Panc1 (cell line): ENCODE results near the gene DHX15. TPM values are rescaled to one million over a fixed set of nuclear protein-coding genes. Genes with fewer than 3 reads are reported as not detected.

Experiments
- ATAC-seq: fragments of 200-7000 bp; cut with Tn5 transposase; 2 replicates; pipeline ENCODE4 v1.9.1; 2020; ENCODE audit warnings: mild to moderate bottlenecking, moderate library complexity
- BruUV-seq: library from RNA; stranded (reverse); fragments of 400-500 nt; replicated peaks from 2 replicates; lab custom pipeline; 2021; lab: Mats Ljungman, UMichigan
- CTCF ChIA-PET: fragments of 300-600 bp; sonication (Branson Sonifier 250); formaldehyde crosslinking; loops from one replicate; lab custom pipeline; 2022; ENCODE audit warnings: antibody characterized with exemption; lab: Charles Lee
- POLR2A ChIA-PET: fragments of 300-600 bp; sonication (Branson Sonifier 250); formaldehyde crosslinking; loops from one replicate; lab custom pipeline; 2022; ENCODE audit warnings: antibody characterized with exemption; lab: Charles Lee
- DNase-seq: peaks from one replicate; pipeline ENCODE4 v3.0.0-alpha.2; 2010; ENCODE audit warnings: low read depth, low spot score
- H3K27ac ChIP-seq: 2 replicates; pipeline ENCODE4 v1.5.1; 2011; ENCODE audit warnings: mild to moderate bottlenecking, low read length, inconsistent platforms
- H3K27me3 ChIP-seq: fragments of 200-500 bp; sonication (Bioruptor generic); 2 replicates; pipeline ENCODE4 v1.6.0; 2014; ENCODE audit warnings: low read length, inconsistent platforms; ENCODE audit not compliant: control insufficient read depth, insufficient read depth
- H3K36me3 ChIP-seq: fragments of 200-500 bp; sonication (Bioruptor generic); 2 replicates; pipeline ENCODE4 v1.5.1; 2014; ENCODE audit warnings: inconsistent platforms, mild to moderate bottlenecking, low read length, moderate library complexity; ENCODE audit not compliant: control insufficient read depth, insufficient read depth
- H3K4me1 ChIP-seq: 2 replicates; pipeline ENCODE4 v1.5.1; 2011; ENCODE audit warnings: inconsistent platforms, mild to moderate bottlenecking, low read length, moderate library complexity; ENCODE audit not compliant: control insufficient read depth, insufficient read depth
- H3K4me3 ChIP-seq, 2 experiments: 2 replicates each; pipeline ENCODE4 v1.5.1; 2011 to 2012; ENCODE audit warnings: low read depth in 2 of 2, low read length in 2 of 2, mild to moderate bottlenecking in 2 of 2, inconsistent platforms in 1 of 2, moderate library complexity in 1 of 2
- H3K9me3 ChIP-seq: fragments of 200-500 bp; sonication (Bioruptor generic); 2 replicates; pipeline ENCODE4 v1.5.1; 2014; ENCODE audit warnings: low read depth, mild to moderate bottlenecking, inconsistent platforms, low read length, moderate library complexity; ENCODE audit not compliant: control insufficient read depth, insufficient read depth
- POLR2AphosphoS5 ChIP-seq: IDR thresholded peaks from 2 replicates; pipeline ENCODE4 v1.6.1; 2012; ENCODE audit warnings: mild to moderate bottlenecking, low read depth, low read length, moderate library complexity
- SIN3A ChIP-seq: IDR thresholded peaks from 2 replicates; pipeline ENCODE4 v1.6.1; 2012; ENCODE audit warnings: low read depth, mild to moderate bottlenecking, low read length, moderate library complexity, borderline replicate concordance; ENCODE audit not compliant: insufficient read depth
- TCF7L2 ChIP-seq: IDR thresholded peaks from 2 replicates; pipeline ENCODE4 v1.6.1; 2011; ENCODE audit warnings: mild to moderate bottlenecking, low read depth, low read length, inconsistent platforms
- in situ Hi-C: cut with HindIII; loops from 2 replicates; pipeline ENCODE4 v1.10.0; 2016; ENCODE audit warnings: low sequenced_read_pairs, low pct_unique_long_range_greater_than_20kb
- intact Hi-C: fragments of 100-400 bp; cut with micrococcal nuclease; formaldehyde crosslinking; loops from one replicate; pipeline ENCODE4 v1.10.0; 2022; ENCODE audit not compliant: unreplicated experiment
- total RNA-seq: library from RNA; stranded (reverse); gene quantifications from one replicate; pipeline ENCODE4 v1.2.1, GENCODE V29; 2021; ENCODE audit not compliant: unreplicated experiment
- TF ChIP-seq, protein P1 (sequence below): fragments of 450-650 bp; IDR thresholded peaks from 2 replicates; pipeline ENCODE4 v1.5.1; 2017; ENCODE audit warnings: mild to moderate bottlenecking
- TF ChIP-seq, protein P2 (sequence below), 2 experiments: IDR thresholded peaks; 2 replicates each; pipeline ENCODE4 v1.6.1; 2011 to 2012; ENCODE audit warnings: low read depth in 2 of 2, control low read depth in 1 of 2, low read length in 1 of 2, mild to moderate bottlenecking in 1 of 2, moderate library complexity in 1 of 2; ENCODE audit not compliant: insufficient read depth in 1 of 2

DHX15 gene
- total RNA-seq, 1 experiment from 2014 or later: 118 TPM

DNA sequence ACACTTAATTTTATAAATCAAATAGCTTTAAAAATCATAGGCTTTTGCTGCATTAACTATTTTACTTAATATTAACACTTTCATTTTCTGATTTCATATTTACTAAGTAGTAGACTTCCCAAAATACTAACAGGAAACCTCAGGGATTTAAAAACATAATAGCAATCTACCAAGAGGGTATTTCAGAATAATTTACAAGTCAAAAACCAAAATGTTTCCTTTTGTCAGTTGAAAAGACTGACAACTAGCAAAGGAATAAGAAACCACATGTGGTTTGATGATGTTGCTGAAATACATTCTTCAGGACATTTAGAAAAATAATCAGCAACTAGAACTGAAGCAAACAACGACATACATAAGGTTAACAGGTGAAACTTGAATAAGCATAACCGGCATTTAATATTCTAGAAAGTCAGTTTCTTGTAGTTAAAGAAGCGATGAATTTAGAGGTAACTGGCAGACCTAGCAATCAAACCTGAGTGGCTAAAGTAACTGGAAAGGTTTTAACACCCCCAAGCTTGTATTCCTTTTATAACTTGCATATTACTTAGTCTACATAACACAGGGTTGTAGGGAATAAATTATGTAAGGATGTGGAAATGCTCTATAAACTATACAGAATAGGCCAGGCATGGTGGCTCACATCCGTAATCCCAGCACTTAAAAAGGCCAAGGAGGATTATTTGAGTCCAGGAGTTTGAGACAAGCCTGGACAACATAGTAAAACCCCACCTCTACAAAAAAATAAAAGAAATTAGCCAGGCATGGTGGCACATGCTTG, 40.0 kb downstream of the DHX15 start:
- Histone ChIP-seq H3K36me3 (peaks cover 21% of the 10 kb centered on the region), H3K27ac (no peak overlapping the region), H3K9me3 (no peaks in the 10 kb centered on the region), H3K4me1 (no peaks in the 10 kb centered on the region; the same call in 1 of the 2 replicates), H3K27me3 (no peaks in the 10 kb centered on the region), H3K4me3 (no peak overlapping the region)
- in situ Hi-C loops: no loop called here
- intact Hi-C loops: no loop called here
- TF ChIP-seq SIN3A (no peak), POLR2AphosphoS5 (no peak), TCF7L2 (no peak)
- TF ChIP-seq, protein P1, sequence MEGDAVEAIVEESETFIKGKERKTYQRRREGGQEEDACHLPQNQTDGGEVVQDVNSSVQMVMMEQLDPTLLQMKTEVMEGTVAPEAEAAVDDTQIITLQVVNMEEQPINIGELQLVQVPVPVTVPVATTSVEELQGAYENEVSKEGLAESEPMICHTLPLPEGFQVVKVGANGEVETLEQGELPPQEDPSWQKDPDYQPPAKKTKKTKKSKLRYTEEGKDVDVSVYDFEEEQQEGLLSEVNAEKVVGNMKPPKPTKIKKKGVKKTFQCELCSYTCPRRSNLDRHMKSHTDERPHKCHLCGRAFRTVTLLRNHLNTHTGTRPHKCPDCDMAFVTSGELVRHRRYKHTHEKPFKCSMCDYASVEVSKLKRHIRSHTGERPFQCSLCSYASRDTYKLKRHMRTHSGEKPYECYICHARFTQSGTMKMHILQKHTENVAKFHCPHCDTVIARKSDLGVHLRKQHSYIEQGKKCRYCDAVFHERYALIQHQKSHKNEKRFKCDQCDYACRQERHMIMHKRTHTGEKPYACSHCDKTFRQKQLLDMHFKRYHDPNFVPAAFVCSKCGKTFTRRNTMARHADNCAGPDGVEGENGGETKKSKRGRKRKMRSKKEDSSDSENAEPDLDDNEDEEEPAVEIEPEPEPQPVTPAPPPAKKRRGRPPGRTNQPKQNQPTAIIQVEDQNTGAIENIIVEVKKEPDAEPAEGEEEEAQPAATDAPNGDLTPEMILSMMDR: no peak
- TF ChIP-seq, protein P2, sequence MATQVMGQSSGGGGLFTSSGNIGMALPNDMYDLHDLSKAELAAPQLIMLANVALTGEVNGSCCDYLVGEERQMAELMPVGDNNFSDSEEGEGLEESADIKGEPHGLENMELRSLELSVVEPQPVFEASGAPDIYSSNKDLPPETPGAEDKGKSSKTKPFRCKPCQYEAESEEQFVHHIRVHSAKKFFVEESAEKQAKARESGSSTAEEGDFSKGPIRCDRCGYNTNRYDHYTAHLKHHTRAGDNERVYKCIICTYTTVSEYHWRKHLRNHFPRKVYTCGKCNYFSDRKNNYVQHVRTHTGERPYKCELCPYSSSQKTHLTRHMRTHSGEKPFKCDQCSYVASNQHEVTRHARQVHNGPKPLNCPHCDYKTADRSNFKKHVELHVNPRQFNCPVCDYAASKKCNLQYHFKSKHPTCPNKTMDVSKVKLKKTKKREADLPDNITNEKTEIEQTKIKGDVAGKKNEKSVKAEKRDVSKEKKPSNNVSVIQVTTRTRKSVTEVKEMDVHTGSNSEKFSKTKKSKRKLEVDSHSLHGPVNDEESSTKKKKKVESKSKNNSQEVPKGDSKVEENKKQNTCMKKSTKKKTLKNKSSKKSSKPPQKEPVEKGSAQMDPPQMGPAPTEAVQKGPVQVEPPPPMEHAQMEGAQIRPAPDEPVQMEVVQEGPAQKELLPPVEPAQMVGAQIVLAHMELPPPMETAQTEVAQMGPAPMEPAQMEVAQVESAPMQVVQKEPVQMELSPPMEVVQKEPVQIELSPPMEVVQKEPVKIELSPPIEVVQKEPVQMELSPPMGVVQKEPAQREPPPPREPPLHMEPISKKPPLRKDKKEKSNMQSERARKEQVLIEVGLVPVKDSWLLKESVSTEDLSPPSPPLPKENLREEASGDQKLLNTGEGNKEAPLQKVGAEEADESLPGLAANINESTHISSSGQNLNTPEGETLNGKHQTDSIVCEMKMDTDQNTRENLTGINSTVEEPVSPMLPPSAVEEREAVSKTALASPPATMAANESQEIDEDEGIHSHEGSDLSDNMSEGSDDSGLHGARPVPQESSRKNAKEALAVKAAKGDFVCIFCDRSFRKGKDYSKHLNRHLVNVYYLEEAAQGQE (IDR thresholded peaks at IDR 0.05; ENCODE audit: insufficient read depth in 1 of 2, low read depth in 2 of 2, low read length in 1 of 2): no peak
- ATAC-seq (no peak), DNase-seq (no peak)
- ChIA-PET CTCF (no interaction called here), POLR2A (no interaction called here)
- BruUV-seq: no TSS peak

DNA sequence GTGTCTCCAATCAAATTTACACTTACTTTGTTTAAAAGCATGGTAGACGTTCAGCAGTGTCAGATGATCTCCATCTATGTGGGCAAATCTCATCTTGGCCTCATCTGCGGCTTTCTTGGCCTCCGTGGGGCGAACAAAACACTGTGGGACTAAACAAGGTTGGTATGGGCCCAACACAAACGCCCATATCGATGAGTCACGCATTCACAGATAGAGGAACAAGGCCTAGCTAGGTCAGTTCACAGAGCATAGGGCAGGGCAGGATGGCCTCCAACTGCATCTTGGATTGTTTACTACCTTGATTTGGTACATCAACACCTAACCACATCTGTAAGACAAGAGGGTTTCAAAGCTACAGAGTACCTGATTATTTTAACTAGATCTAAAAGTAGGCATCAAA, 47.3 kb downstream of the DHX15 start:
- BruUV-seq: no TSS peak
- in situ Hi-C loops: no loop called here
- intact Hi-C loops: no loop called here
- DNase-seq: no peak
- no peaks in the 10 kb centered on the region for H3K27me3 ChIP-seq
- no peak overlapping the region for H3K4me3 ChIP-seq
- H3K9me3 ChIP-seq: no peaks in the 10 kb centered on the region
- ATAC-seq: no peak; the same call in 1 of the 2 replicates
- peaks cover 39% of the 10 kb centered on the region for H3K36me3 ChIP-seq
- CTCF ChIA-PET: interaction anchor here (0.5 kb wide), 1 partner anchor 1635 kb away, joined by 4 read pairs; no protein-coding TSS in a partner anchor
- H3K27ac ChIP-seq: no peak overlapping the region
- no peaks in the 10 kb centered on the region; the same call in 1 of the 2 replicates for H3K4me1 ChIP-seq
- POLR2A ChIA-PET: no interaction called here
- TF ChIP-seq POLR2AphosphoS5: no peak
- TF ChIP-seq TCF7L2: no peak
- TF ChIP-seq SIN3A: no peak
- TF ChIP-seq, protein P1: no peak
- TF ChIP-seq, protein P2 (IDR thresholded peaks at IDR 0.05; ENCODE audit: insufficient read depth in 1 of 2, low read depth in 2 of 2, low read length in 1 of 2): no peak
